ENCODE measurements around the gene URM1. TPM values are rescaled to one million over a fixed set of nuclear protein-coding genes. Genes with fewer than 3 reads are reported as not detected.

URM1 gene
- total RNA-seq, 1 donor: 35.1 TPM

DNA sequence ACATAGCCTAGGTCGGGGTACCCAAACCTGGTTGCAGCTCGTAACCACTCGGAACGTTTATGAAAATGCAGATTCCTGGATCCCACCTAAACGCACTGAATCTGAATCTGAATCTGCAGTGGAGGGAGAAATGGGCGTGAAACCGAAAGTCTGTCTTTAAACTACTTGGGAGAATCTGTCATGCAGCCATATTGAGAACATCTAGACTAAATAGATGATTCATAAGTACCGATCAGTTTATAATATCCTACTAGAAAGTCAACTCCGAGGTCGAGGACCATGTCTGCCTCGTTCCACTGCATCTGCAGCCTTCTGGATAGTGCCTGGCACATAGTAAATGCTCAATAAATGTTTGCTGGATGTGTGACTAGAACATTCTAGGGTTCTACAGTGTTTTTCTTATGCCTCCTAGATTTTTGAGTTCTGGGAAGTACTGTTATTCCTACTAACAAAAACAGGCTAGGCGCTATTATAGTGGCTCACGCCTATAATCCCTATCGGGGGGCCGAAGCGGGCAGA, 47.9 kb upstream of the URM1 start:
- TF ChIP-seq, protein P1, sequence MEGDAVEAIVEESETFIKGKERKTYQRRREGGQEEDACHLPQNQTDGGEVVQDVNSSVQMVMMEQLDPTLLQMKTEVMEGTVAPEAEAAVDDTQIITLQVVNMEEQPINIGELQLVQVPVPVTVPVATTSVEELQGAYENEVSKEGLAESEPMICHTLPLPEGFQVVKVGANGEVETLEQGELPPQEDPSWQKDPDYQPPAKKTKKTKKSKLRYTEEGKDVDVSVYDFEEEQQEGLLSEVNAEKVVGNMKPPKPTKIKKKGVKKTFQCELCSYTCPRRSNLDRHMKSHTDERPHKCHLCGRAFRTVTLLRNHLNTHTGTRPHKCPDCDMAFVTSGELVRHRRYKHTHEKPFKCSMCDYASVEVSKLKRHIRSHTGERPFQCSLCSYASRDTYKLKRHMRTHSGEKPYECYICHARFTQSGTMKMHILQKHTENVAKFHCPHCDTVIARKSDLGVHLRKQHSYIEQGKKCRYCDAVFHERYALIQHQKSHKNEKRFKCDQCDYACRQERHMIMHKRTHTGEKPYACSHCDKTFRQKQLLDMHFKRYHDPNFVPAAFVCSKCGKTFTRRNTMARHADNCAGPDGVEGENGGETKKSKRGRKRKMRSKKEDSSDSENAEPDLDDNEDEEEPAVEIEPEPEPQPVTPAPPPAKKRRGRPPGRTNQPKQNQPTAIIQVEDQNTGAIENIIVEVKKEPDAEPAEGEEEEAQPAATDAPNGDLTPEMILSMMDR (IDR thresholded peaks at IDR 0.05; ENCODE audit: extremely low read depth, low read depth, low read length): no peak

DNA sequence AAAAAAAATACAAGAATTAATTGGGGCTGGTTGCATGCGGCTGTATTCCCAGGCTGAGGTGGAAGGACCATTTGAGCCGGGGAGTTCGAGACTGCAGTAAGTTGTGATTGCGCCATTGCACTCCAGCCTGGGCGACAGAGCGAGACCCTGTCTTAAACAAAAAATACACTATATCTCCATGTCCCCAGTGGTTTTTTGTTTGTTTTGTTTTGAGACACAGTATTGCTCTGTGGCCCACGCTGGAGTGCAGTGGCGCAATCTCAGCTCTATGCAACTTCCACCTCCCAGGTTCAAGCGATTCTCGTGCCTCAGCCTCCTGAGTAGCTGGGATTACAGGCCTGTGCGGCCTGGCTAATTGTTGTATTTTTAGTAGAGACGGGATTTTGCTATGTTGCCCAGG, 47.4 kb upstream of the URM1 start:
- no peaks in the 10 kb centered on the region for H3K9me3 ChIP-seq (ENCODE audit: low read depth, low read length)
- peaks cover 9% of the 10 kb centered on the region for H4K20me1 ChIP-seq (ENCODE audit: insufficient read depth, low read length)
- TF ChIP-seq, protein P1 (IDR thresholded peaks at IDR 0.05; ENCODE audit: extremely low read depth, low read depth, low read length): no peak
- peaks cover 40% of the 10 kb centered on the region for H3K36me3 ChIP-seq (ENCODE audit: insufficient read depth, low read length)
- no peak for DNase-seq (ENCODE audit: insufficient read length, low spot score, missing footprints)
- no peak overlapping the region for H3K27ac ChIP-seq (ENCODE audit: low read depth, low read length)
- H3K4me1 ChIP-seq (ENCODE audit: insufficient read depth, low read length): peaks cover 19% of the 10 kb centered on the region
- no peaks in the 10 kb centered on the region for H3K27me3 ChIP-seq (ENCODE audit: insufficient read depth, low read length)
- H2AFZ ChIP-seq (ENCODE audit: low read length): no peak overlapping the region
- peaks cover 47% of the 10 kb centered on the region for H3K79me2 ChIP-seq (ENCODE audit: insufficient read depth, low read length)
- peak overlapping the region; percentile 81 for H3K4me3 ChIP-seq (ENCODE audit: insufficient read depth, low read length)
- peak overlapping the region; percentile 99 for H3K4me2 ChIP-seq (ENCODE audit: insufficient read depth, low read length)

More for the DNA sequence above, 47.9 kb upstream of the URM1 start:
- Histone ChIP-seq H4K20me1 (ENCODE audit: insufficient read depth, low read length) (peaks cover 9% of the 10 kb centered on the region), H3K4me3 (ENCODE audit: insufficient read depth, low read length) (peak overlapping the region; percentile 81), H3K4me2 (ENCODE audit: insufficient read depth, low read length) (peak overlapping the region; percentile 99), H3K9me3 (ENCODE audit: low read depth, low read length) (no peaks in the 10 kb centered on the region), H3K4me1 (ENCODE audit: insufficient read depth, low read length) (peaks cover 19% of the 10 kb centered on the region), H3K36me3 (ENCODE audit: insufficient read depth, low read length) (peaks cover 38% of the 10 kb centered on the region), H3K27me3 (ENCODE audit: insufficient read depth, low read length) (no peaks in the 10 kb centered on the region), H3K27ac (ENCODE audit: low read depth, low read length) (peak overlapping the region; percentile 96), H2AFZ (ENCODE audit: low read length) (peak overlapping the region; percentile 100), H3K79me2 (ENCODE audit: insufficient read depth, low read length) (peaks cover 47% of the 10 kb centered on the region)
- peak; percentile 95 for DNase-seq (ENCODE audit: insufficient read length, low spot score, missing footprints)

DNA sequence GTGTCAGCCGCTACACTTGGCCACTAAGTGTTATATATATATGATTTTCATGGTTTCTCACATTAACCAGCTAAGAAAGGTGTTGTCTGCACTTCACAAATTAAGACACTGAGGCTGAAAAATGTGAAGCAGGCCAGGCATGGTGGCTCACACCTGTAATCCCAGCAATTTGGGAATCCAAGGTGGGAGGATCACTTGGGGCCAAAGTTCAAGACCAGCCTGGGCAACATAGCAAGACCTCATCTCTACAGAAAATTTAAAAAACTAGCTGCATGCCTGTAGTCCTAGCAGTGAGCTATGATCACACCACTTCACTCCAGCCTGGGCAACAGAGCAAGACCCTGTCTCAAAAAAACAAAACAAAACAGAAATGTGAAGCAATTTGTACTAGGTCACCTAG, 46.8 kb upstream of the URM1 start:
- Histone ChIP-seq H3K27ac (ENCODE audit: low read depth, low read length) (no peak overlapping the region), H3K79me2 (ENCODE audit: insufficient read depth, low read length) (peaks cover 47% of the 10 kb centered on the region), H3K4me3 (ENCODE audit: insufficient read depth, low read length) (no peak overlapping the region), H3K9me3 (ENCODE audit: low read depth, low read length) (no peaks in the 10 kb centered on the region), H3K4me1 (ENCODE audit: insufficient read depth, low read length) (peaks cover 19% of the 10 kb centered on the region), H3K27me3 (ENCODE audit: insufficient read depth, low read length) (no peaks in the 10 kb centered on the region), H3K4me2 (ENCODE audit: insufficient read depth, low read length) (peak overlapping the region; percentile 99), H4K20me1 (ENCODE audit: insufficient read depth, low read length) (peaks cover 9% of the 10 kb centered on the region), H2AFZ (ENCODE audit: low read length) (no peak overlapping the region), H3K36me3 (ENCODE audit: insufficient read depth, low read length) (peaks cover 40% of the 10 kb centered on the region)
- TF ChIP-seq, protein P1 (IDR thresholded peaks at IDR 0.05; ENCODE audit: extremely low read depth, low read depth, low read length): no peak
- no peak for DNase-seq (ENCODE audit: insufficient read length, low spot score, missing footprints)

DNA sequence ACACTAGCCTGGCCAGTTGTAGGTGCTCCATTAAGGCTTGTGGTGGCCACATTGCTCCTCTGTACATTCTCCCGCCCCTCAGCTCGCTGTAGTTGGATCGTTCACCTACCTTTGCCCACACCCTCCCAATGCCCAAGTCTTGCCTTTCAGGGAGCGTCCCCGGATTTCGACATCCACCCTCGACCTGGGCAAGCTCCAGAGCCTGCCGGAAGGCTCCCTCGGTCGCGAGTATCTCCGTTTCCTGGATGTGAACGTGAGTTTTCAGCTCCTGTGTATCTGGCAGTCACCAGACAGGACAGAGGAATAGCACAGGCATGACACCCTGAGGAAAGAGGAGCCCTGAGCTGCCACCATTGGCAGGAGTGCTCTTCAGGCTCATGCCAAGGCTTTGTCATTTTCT, 45.5 kb upstream of the URM1 start:
- Histone ChIP-seq H4K20me1 (ENCODE audit: insufficient read depth, low read length) (peaks cover 9% of the 10 kb centered on the region), H2AFZ (ENCODE audit: low read length) (no peak overlapping the region), H3K27me3 (ENCODE audit: insufficient read depth, low read length) (no peaks in the 10 kb centered on the region), H3K36me3 (ENCODE audit: insufficient read depth, low read length) (peaks cover 40% of the 10 kb centered on the region), H3K79me2 (ENCODE audit: insufficient read depth, low read length) (peaks cover 47% of the 10 kb centered on the region), H3K27ac (ENCODE audit: low read depth, low read length) (no peak overlapping the region), H3K9me3 (ENCODE audit: low read depth, low read length) (no peaks in the 10 kb centered on the region), H3K4me2 (ENCODE audit: insufficient read depth, low read length) (no peak overlapping the region), H3K4me1 (ENCODE audit: insufficient read depth, low read length) (peaks cover 19% of the 10 kb centered on the region), H3K4me3 (ENCODE audit: insufficient read depth, low read length) (no peak overlapping the region)
- TF ChIP-seq, protein P1 (IDR thresholded peaks at IDR 0.05; ENCODE audit: extremely low read depth, low read depth, low read length): no peak
- peak; percentile 56 for DNase-seq (ENCODE audit: insufficient read length, low spot score, missing footprints)

Data from osteoblast (primary cell).